ENCODE results near the gene FBXL13.
"Not testable (repeated sequence)": the region's sequence is repeated elsewhere in the genome, so short reads cannot be mapped to it uniquely, and the experiment has no call there.

Gene FBXL13

GRCh38 chr7:103074519-103075336 is at the start of gene FBXL13, which contains the start of gene ARMC10:
Gene FBXL13, minus strand, starts transcription at chr7:103074796.
Gene ARMC10, plus strand, starts transcription at chr7:103075140. Its CDS starts 133 bp downstream, at chr7:103075273.
- DNase-seq (ENCODE audit: low read depth) = peak; percentile 83

- DNase-seq (ENCODE audit: low read depth) = no peak
Observed at GRCh38 chr7:103123529-103123928, 48.9 kb upstream of the FBXL13 start.

- DNase-seq (ENCODE audit: low read depth) = no peak
Observed at GRCh38 chr7:103121641-103122040, 47.0 kb upstream of the FBXL13 start.

GRCh38 chr7:103120362-103120761 is 45.8 kb upstream of the FBXL13 start:
- peak; percentile 41 for DNase-seq (ENCODE audit: low read depth)

- DNase-seq (ENCODE audit: low read depth) = no peak
Observed at GRCh38 chr7:103119791-103120291, 45.2 kb upstream of the FBXL13 start.

- no peak for DNase-seq (ENCODE audit: low read depth)
Observed at GRCh38 chr7:103117465-103117864, 42.9 kb upstream of the FBXL13 start.

GRCh38 chr7:103116991-103117390 is 42.4 kb upstream of the FBXL13 start:
- DNase-seq (ENCODE audit: low read depth) = no peak

- no peak for DNase-seq (ENCODE audit: low read depth)
Observed at GRCh38 chr7:103116511-103116910, 41.9 kb upstream of the FBXL13 start.

- no peak for DNase-seq (ENCODE audit: low read depth)
Observed at GRCh38 chr7:103115771-103116170, 41.2 kb upstream of the FBXL13 start.

GRCh38 chr7:103114576-103115008 is 40.0 kb upstream of the FBXL13 start:
- DNase-seq (ENCODE audit: low read depth) = no peak

- peak; percentile 93 for DNase-seq (ENCODE audit: low read depth)
Observed at GRCh38 chr7:103113164-103113563, 38.6 kb upstream of the FBXL13 start.

GRCh38 chr7:103106703-103107070 is 32.1 kb upstream of the FBXL13 start:
- not testable (repeated sequence) for DNase-seq (ENCODE audit: low read depth)

- no peak for DNase-seq (ENCODE audit: low read depth)
Observed at GRCh38 chr7:103106005-103106702, 31.6 kb upstream of the FBXL13 start.

GRCh38 chr7:103101543-103101942 is 26.9 kb upstream of the FBXL13 start:
- DNase-seq (ENCODE audit: low read depth) = no peak

- DNase-seq (ENCODE audit: low read depth) = no peak
Observed at GRCh38 chr7:103100348-103100747, 25.8 kb upstream of the FBXL13 start.

- no peak for DNase-seq (ENCODE audit: low read depth)
Observed at GRCh38 chr7:103097041-103097440, 22.4 kb upstream of the FBXL13 start.

- not testable (repeated sequence) for DNase-seq (ENCODE audit: low read depth)
Observed at GRCh38 chr7:103095558-103095957, 21.0 kb upstream of the FBXL13 start.

- DNase-seq (ENCODE audit: low read depth) = no peak
Observed at GRCh38 chr7:103094102-103094501, 19.5 kb upstream of the FBXL13 start.

- DNase-seq (ENCODE audit: low read depth) = no peak
Observed at GRCh38 chr7:103093429-103093828, 18.8 kb upstream of the FBXL13 start.

GRCh38 chr7:103092321-103092720 is 17.7 kb upstream of the FBXL13 start:
- DNase-seq (ENCODE audit: low read depth) = not testable (repeated sequence)

GRCh38 chr7:103083210-103083609 is 8.6 kb upstream of the FBXL13 start:
- DNase-seq (ENCODE audit: low read depth) = no peak

- DNase-seq (ENCODE audit: low read depth) = no peak
Observed at GRCh38 chr7:103082497-103082896, 7.9 kb upstream of the FBXL13 start.

GRCh38 chr7:103080923-103081322 is 6.3 kb upstream of the FBXL13 start:
- DNase-seq (ENCODE audit: low read depth) = no peak

All from stromal cell of bone marrow (primary cell).